ENCODE results near the gene BCL11A.

The BCL11A gene

GRCh38 chr2:60517446-60517845 lies 36.0 kb downstream of the BCL11A start:
- no peak for TF ChIP-seq CTCF (conservative IDR thresholded peaks at IDR 0.05)
- peak overlapping the region; percentile 79; the same call in 1 of the 2 replicates for H3K27ac ChIP-seq

DNA sequence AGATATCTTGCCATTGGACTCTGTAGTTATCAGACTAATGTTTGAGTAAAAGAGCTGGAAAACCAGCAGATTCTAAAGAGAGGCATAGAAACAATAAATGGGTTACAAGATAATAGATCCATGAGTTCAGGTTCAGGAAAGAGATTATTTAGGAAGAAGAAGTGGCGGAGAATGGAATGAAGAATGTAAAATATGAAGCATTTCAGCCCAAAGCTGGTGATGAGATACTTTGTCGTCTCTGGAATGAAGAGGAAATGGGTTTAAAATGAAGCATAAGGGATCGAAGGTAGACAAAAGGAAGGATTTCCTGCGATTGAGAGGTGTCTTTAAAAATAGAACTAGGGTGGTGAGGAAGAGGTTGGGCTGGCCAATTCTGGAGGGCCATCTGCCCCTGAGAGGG lies 36.6 kb downstream of the BCL11A start:
- TF ChIP-seq CTCF (conservative IDR thresholded peaks at IDR 0.05), result no peak
- no peak overlapping the region; the same call in 1 of the 2 replicates for H3K27ac ChIP-seq

- TF ChIP-seq CTCF (conservative IDR thresholded peaks at IDR 0.05), result no peak
- H3K27ac ChIP-seq, result no peak overlapping the region
Observed at GRCh38 chr2:60516383-60516811, 37.1 kb downstream of the BCL11A start.

DNA sequence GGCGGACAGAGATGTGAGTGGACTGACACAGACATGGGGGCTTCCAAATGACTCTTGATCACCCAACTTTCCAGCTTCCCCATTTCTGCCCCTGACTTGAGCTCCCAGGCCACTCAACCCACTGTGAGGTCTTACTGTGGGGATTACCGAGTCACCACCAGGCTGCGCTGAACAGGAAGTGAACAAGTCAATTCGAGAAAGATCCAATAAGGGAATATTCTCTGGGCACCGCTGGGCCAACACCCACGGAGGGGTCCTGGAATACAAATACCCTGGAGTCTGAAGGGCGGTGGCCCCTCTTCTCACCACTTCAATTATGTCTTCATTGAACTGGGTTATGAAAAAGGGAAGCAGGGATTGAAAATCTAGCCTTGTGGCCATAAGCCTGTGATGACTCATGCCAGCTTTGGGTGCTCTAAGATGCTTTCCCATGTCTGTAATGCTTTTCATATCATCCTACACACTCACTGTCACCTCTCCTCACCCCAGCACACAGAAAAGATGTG lies 37.7 kb downstream of the BCL11A start:
- no peak for TF ChIP-seq CTCF (conservative IDR thresholded peaks at IDR 0.05)
- H3K27ac ChIP-seq, result no peak overlapping the region

- no peak for TF ChIP-seq CTCF (conservative IDR thresholded peaks at IDR 0.05)
- no peak overlapping the region for H3K27ac ChIP-seq
Observed at GRCh38 chr2:60513996-60514395, 39.5 kb downstream of the BCL11A start.

- no peak overlapping the region for H3K27ac ChIP-seq
- TF ChIP-seq CTCF (conservative IDR thresholded peaks at IDR 0.05), result no peak
Observed at GRCh38 chr2:60513191-60513590, 40.3 kb downstream of the BCL11A start.

DNA sequence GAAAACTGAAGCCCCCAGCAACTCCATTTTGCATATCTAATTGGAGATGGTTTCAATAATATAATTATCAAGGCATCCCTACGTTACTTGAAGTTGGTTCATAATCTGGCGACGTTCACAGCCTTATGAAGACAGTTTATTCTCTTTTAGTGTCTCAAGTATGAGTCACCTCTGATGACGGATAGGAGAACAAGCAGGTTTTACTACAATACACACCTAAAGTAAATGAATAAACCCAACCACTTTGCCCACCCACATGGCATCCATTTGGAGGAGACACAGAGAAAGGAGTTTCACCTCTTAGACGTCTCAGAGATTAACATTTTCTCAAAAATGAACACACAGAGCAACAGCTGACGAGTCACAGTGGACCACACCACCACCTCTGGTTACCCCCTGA lies 40.8 kb downstream of the BCL11A start:
- no peak for TF ChIP-seq CTCF (conservative IDR thresholded peaks at IDR 0.05)
- H3K27ac ChIP-seq, result no peak overlapping the region
